ENCODE data around the gene NPR1.

GRCh38 chr1:153682730-153683129, 4.2 kb downstream of the NPR1 start:
- no peak for TF ChIP-seq EZH2 (IDR thresholded peaks at IDR 0.05; ENCODE audit: borderline replicate concordance, low read depth, low read length, poor library complexity, severe bottlenecking)
- no peak for TF ChIP-seq CTCF (conservative IDR thresholded peaks at IDR 0.05; ENCODE audit: low read depth, low read length)
